Measurements from ENCODE around the gene E2F8.

- TF ChIP-seq, protein P1, sequence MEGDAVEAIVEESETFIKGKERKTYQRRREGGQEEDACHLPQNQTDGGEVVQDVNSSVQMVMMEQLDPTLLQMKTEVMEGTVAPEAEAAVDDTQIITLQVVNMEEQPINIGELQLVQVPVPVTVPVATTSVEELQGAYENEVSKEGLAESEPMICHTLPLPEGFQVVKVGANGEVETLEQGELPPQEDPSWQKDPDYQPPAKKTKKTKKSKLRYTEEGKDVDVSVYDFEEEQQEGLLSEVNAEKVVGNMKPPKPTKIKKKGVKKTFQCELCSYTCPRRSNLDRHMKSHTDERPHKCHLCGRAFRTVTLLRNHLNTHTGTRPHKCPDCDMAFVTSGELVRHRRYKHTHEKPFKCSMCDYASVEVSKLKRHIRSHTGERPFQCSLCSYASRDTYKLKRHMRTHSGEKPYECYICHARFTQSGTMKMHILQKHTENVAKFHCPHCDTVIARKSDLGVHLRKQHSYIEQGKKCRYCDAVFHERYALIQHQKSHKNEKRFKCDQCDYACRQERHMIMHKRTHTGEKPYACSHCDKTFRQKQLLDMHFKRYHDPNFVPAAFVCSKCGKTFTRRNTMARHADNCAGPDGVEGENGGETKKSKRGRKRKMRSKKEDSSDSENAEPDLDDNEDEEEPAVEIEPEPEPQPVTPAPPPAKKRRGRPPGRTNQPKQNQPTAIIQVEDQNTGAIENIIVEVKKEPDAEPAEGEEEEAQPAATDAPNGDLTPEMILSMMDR (IDR thresholded peaks at IDR 0.05; ENCODE audit: insufficient read depth, low read length, poor library complexity, severe bottlenecking) = no peak
- TF ChIP-seq EZH2phosphoT487 (conservative IDR thresholded peaks at IDR 0.05; ENCODE audit: low read length) = no peak
These were observed 14.2 kb downstream of the E2F8 start for GRCh38 chr11:19226378-19227195.

All from SU-DHL-6 (cell line).